ENCODE data around the gene ARHGEF7. TPM values are rescaled to one million over a fixed set of nuclear protein-coding genes. Genes with fewer than 3 reads are reported as not detected.

ARHGEF7 gene
- total RNA-seq, 1 donor from 2014 or later = 86.5 TPM

GRCh38 chr13:111347438-111347837, 232.3 kb downstream of the ARHGEF7 start:
- peaks cover 2% of the 10 kb centered on the region for H3K36me3 Mint-ChIP-seq (ENCODE audit: insufficient read depth)
- peaks cover 11% of the 10 kb centered on the region for H3K9me3 Mint-ChIP-seq (ENCODE audit: low read depth)
- no peaks in the 10 kb centered on the region for H3K4me1 Mint-ChIP-seq (ENCODE audit: low read depth)
- TF ChIP-seq CTCF (IDR thresholded peaks at IDR 0.05; ENCODE audit: unreplicated experiment) = no peak
- no peak overlapping the region for H3K27ac Mint-ChIP-seq
- no peaks in the 10 kb centered on the region for H3K27me3 Mint-ChIP-seq
- H3K4me3 Mint-ChIP-seq (ENCODE audit: low read depth) = no peak overlapping the region
- DNase-seq (ENCODE audit: low spot score, unreplicated experiment) = no peak

DNA sequence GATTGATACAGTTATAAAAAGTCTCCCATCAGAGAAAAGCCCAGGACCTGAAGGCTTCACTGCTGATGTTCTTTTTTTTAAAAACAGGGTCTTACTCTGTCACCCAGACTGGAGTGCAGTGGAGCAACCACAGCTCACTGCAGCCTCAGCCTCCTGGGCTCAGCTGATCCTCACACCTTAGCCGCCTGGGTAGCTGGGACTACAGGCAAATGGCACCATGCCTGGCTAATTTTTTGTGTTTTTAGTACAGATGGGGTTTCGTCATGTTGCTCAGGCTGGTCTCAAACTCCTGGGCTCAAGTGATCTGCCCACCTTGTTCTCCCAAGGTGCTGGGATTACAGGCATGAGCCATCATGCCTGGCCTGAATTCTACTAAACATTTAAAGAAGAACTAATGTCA, 238.4 kb downstream of the ARHGEF7 start:
- H3K36me3 Mint-ChIP-seq (ENCODE audit: insufficient read depth) = peaks cover 2% of the 10 kb centered on the region
- no peak for DNase-seq (ENCODE audit: low spot score, unreplicated experiment)
- H3K4me1 Mint-ChIP-seq (ENCODE audit: low read depth) = no peaks in the 10 kb centered on the region
- H3K27ac Mint-ChIP-seq = no peak overlapping the region
- no peak overlapping the region for H3K4me3 Mint-ChIP-seq (ENCODE audit: low read depth)
- H3K27me3 Mint-ChIP-seq = peaks cover 20% of the 10 kb centered on the region
- TF ChIP-seq CTCF (IDR thresholded peaks at IDR 0.05; ENCODE audit: unreplicated experiment) = no peak
- peaks cover 11% of the 10 kb centered on the region for H3K9me3 Mint-ChIP-seq (ENCODE audit: low read depth)

- Mint-ChIP-seq H3K27me3 (peaks cover 20% of the 10 kb centered on the region), H3K4me3 (ENCODE audit: low read depth) (no peak overlapping the region), H3K36me3 (ENCODE audit: insufficient read depth) (no peaks in the 10 kb centered on the region), H3K27ac (no peak overlapping the region), H3K9me3 (ENCODE audit: low read depth) (peaks cover 7% of the 10 kb centered on the region), H3K4me1 (ENCODE audit: low read depth) (no peaks in the 10 kb centered on the region)
- no peak for DNase-seq (ENCODE audit: low spot score, unreplicated experiment)
- no peak for TF ChIP-seq CTCF (IDR thresholded peaks at IDR 0.05; ENCODE audit: unreplicated experiment)
Observed at GRCh38 chr13:111354789-111355188, 239.7 kb downstream of the ARHGEF7 start.

Other genes with a start within 250 kb of the ARHGEF7 start
- gene ANKRD10, start 200.2 kb upstream of the ARHGEF7 start, total RNA-seq = 228 and 235 TPM in 2 replicates
- 0.43 and 0.44 TPM in 2 replicates for gene TEX29, start 205.3 kb downstream of the ARHGEF7 start, total RNA-seq

Data from progenitor cell of endocrine pancreas (in vitro differentiated cells).